Natural killer cell (primary cell): ENCODE measurements around the gene FGGY. TPM values are rescaled to one million over a fixed set of nuclear protein-coding genes. Genes with fewer than 3 reads are reported as not detected.

Experiments
- ATAC-seq, 3 donors: fragments of 150-1000 bp in 2 of 3; fragments of 200-7000 bp in 1 of 3; cut with Tn5 transposase; 1 replicate in 1 of 3; 2 replicates in 2 of 3; pipeline ENCODE4 v1.10.0; 2021; ENCODE audit warnings: mild to moderate bottlenecking in 2 of 3, moderate library complexity in 2 of 3
- DNase-seq, 2 donors: peaks; one replicate each; pipeline versions ENCODE4 v3.0.0 to v3.0.0-alpha.2; 2013 to 2021; ENCODE audit warnings: mixed read lengths in 1 of 2
- H3K27ac ChIP-seq: one replicate; pipeline ENCODE4 v1.5.1; 2013; ENCODE audit warnings: mild to moderate bottlenecking, low read length
- H3K27me3 ChIP-seq: one replicate; pipeline ENCODE4 v1.6.1; 2013; ENCODE audit warnings: low read length; ENCODE audit not compliant: control insufficient read depth, insufficient read depth
- H3K36me3 ChIP-seq: one replicate; pipeline ENCODE4 v1.6.1; 2013; ENCODE audit warnings: low read length; ENCODE audit not compliant: control insufficient read depth, insufficient read depth
- H3K4me1 ChIP-seq: one replicate; pipeline ENCODE4 v1.6.1; 2013; ENCODE audit warnings: low read length; ENCODE audit not compliant: control insufficient read depth, insufficient read depth
- H3K4me3 ChIP-seq: one replicate; pipeline ENCODE4 v1.5.1; 2013; ENCODE audit warnings: low read length
- H3K9me3 ChIP-seq: one replicate; pipeline ENCODE4 v1.6.1; 2013; ENCODE audit warnings: low read length; ENCODE audit not compliant: control insufficient read depth, insufficient read depth
- H3K27ac Mint-ChIP-seq, 2 donors: one replicate each; pipeline ENCODE4 v1.8.0; 2022; ENCODE audit warnings: mild to moderate bottlenecking in 2 of 2, mixed read lengths in 2 of 2, moderate library complexity in 1 of 2
- H3K27me3 Mint-ChIP-seq, 2 donors: one replicate each; pipeline ENCODE4 v1.8.0; 2022; ENCODE audit warnings: low read depth in 2 of 2, mixed read lengths in 2 of 2
- H3K36me3 Mint-ChIP-seq: one replicate; pipeline ENCODE4 v1.8.0; 2022; ENCODE audit warnings: mixed read lengths
- H3K4me1 Mint-ChIP-seq, 2 donors: one replicate each; pipeline ENCODE4 v1.8.0; 2022; ENCODE audit warnings: mixed read lengths in 2 of 2
- H3K4me3 Mint-ChIP-seq: one replicate; pipeline ENCODE4 v1.8.0; 2022; ENCODE audit warnings: mild to moderate bottlenecking, moderate library complexity, mixed read lengths
- H3K9me3 Mint-ChIP-seq, 2 donors: one replicate each; pipeline ENCODE4 v1.8.0; 2022; ENCODE audit warnings: mixed read lengths in 2 of 2
- CTCF ChIP-seq: fragments of 200-600 bp; IDR thresholded peaks from one replicate; pipeline ENCODE4 v1.8.0; 2022; ENCODE audit warnings: antibody characterized with exemption
- WGBS: methylation state at CpG from one replicate; pipeline ENCODE4 v1.1.7; 2013; ENCODE audit warnings: missing lambda C conversion rate; ENCODE audit not compliant: insufficient coverage; 5-methylcytosine and 5-hydroxymethylcytosine counted together
- intact Hi-C: fragments of 100-400 bp; cut with micrococcal nuclease; formaldehyde crosslinking; loops from one replicate; pipeline ENCODE4 v1.14.2; 2022
- total RNA-seq, 4 donors: library from RNA; stranded (reverse); fragments of 120-200 nt in 1 of 4; gene quantifications; one replicate each; pipeline versions ENCODE4 v1.2.3 to v1.2.4, GENCODE V29; 2013 to 2022

FGGY gene
- total RNA-seq, 3 donors from 2014 or later (not counting 1 experiment from before 2014, with no cell fraction given) = 21.8 to 31.5 (median 21.8) TPM

GRCh38 chr1:59265622-59266021, 31.3 kb upstream of the FGGY start:
- no peak for ATAC-seq
- H3K27me3 Mint-ChIP-seq = peaks cover 0 to 3% of the 10 kb centered on the region in 2 donors
- no peaks in the 10 kb centered on the region for H3K27me3 ChIP-seq
- intact Hi-C loops = no loop called here
- H3K4me3 Mint-ChIP-seq = no peak overlapping the region
- WGBS = 94% methylated on average over 3 of the region's 4 CpGs
- H3K4me1 Mint-ChIP-seq = peaks cover 7 to 10% of the 10 kb centered on the region in 2 donors
- no peaks in the 10 kb centered on the region for H3K36me3 Mint-ChIP-seq
- no peak for TF ChIP-seq CTCF
- H3K27ac ChIP-seq = no peak overlapping the region
- no peaks in the 10 kb centered on the region for H3K9me3 Mint-ChIP-seq
- no peak overlapping the region for H3K4me3 ChIP-seq
- no peaks in the 10 kb centered on the region for H3K36me3 ChIP-seq
- H3K27ac Mint-ChIP-seq = no peak overlapping the region
- H3K4me1 ChIP-seq = no peaks in the 10 kb centered on the region
- no peak for DNase-seq
- no peaks in the 10 kb centered on the region for H3K9me3 ChIP-seq

- Mint-ChIP-seq H3K27me3 (peaks cover 0 to 3% of the 10 kb centered on the region in 2 donors), H3K9me3 (no peaks in the 10 kb centered on the region), H3K4me3 (no peak overlapping the region), H3K27ac (no peak overlapping the region), H3K36me3 (no peaks in the 10 kb centered on the region), H3K4me1 (peaks cover 7 to 10% of the 10 kb centered on the region in 2 donors)
- ATAC-seq = no peak
- peak overlapping the region; percentile 45 for H3K27ac ChIP-seq
- intact Hi-C loops = no loop called here
- H3K27me3 ChIP-seq = no peaks in the 10 kb centered on the region
- WGBS = 80% methylated on average over 4 of the region's 4 CpGs
- TF ChIP-seq CTCF = no peak
- DNase-seq = no peak
- no peaks in the 10 kb centered on the region for H3K4me1 ChIP-seq
- H3K4me3 ChIP-seq = no peak overlapping the region
- no peaks in the 10 kb centered on the region for H3K9me3 ChIP-seq
- no peaks in the 10 kb centered on the region for H3K36me3 ChIP-seq
These were observed 30.5 kb upstream of the FGGY start for GRCh38 chr1:59266180-59266926.

GRCh38 chr1:59266927-59267293, 30.0 kb upstream of the FGGY start:
- Histone ChIP-seq H3K9me3 (no peaks in the 10 kb centered on the region), H3K4me3 (no peak overlapping the region), H3K36me3 (no peaks in the 10 kb centered on the region), H3K27ac (peak overlapping the region; percentile 45), H3K27me3 (no peaks in the 10 kb centered on the region), H3K4me1 (no peaks in the 10 kb centered on the region)
- Mint-ChIP-seq H3K27me3 (peaks cover 0 to 1% of the 10 kb centered on the region in 2 donors), H3K4me3 (no peak overlapping the region), H3K36me3 (no peaks in the 10 kb centered on the region), H3K4me1 (peaks cover 7 to 10% of the 10 kb centered on the region in 2 donors), H3K27ac (no peak overlapping the region), H3K9me3 (no peaks in the 10 kb centered on the region)
- intact Hi-C loops = no loop called here
- no peak for TF ChIP-seq CTCF
- no peak for ATAC-seq
- no peak for DNase-seq

- no peaks in the 10 kb centered on the region for H3K9me3 Mint-ChIP-seq
- no peak overlapping the region for H3K4me3 Mint-ChIP-seq
- no peak overlapping the region for H3K4me3 ChIP-seq
- no peaks in the 10 kb centered on the region for H3K36me3 ChIP-seq
- ATAC-seq (no peak), DNase-seq (no peak)
- H3K4me1 ChIP-seq = no peaks in the 10 kb centered on the region
- H3K36me3 Mint-ChIP-seq = no peaks in the 10 kb centered on the region
- intact Hi-C loops = no loop called here
- H3K27ac ChIP-seq = no peak overlapping the region
- no peaks in the 10 kb centered on the region for H3K9me3 ChIP-seq
- H3K4me1 Mint-ChIP-seq = peaks cover 7 to 10% of the 10 kb centered on the region in 2 donors
- TF ChIP-seq CTCF = no peak
- 96% methylated on average over 1 of the region's 1 CpG for WGBS
- H3K27ac Mint-ChIP-seq = no peak overlapping the region
- no peaks in the 10 kb centered on the region for H3K27me3 Mint-ChIP-seq
- H3K27me3 ChIP-seq = no peaks in the 10 kb centered on the region
These were observed 28.5 kb upstream of the FGGY start for GRCh38 chr1:59268406-59268805.
